HG03565 (cell line): ENCODE measurements around the gene PLXNC1.

ENCODE experiments used
- ATAC-seq: cut with Tn5 transposase; IDR thresholded peaks from one replicate; pipeline ENCODE4 v1.9.1; 2021; ENCODE audit warnings: mild to moderate bottlenecking, moderate library complexity; ENCODE audit not compliant: unreplicated experiment

The PLXNC1 gene

GRCh38 chr12:94147991-94148738 lies at the start of gene PLXNC1:
Gene PLXNC1 (plus strand): TSS chr12:94148577. CDS start chr12:94148972, 395 bp downstream.
- ATAC-seq, result peak; percentile 33

DNA sequence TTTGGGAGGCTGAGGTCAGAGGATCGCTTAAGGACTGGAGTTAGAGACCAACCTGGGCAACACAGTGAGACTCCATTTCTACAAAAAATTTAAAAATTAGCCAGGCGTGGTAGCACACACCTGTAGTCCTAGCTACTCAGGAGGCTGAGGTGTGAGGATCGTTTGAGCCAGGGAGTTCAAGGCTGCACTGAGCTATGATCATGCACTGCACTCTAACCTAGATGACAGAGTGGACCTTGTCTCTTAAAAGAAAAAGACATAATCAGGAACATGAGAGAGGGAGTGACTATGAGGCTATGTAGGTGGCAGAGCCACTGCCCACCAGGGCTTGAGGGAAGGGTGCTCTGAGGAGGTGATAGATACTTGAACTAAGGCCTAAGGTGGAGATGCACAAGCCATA lies 49.2 kb upstream of the PLXNC1 start:
- ATAC-seq, result no peak

DNA sequence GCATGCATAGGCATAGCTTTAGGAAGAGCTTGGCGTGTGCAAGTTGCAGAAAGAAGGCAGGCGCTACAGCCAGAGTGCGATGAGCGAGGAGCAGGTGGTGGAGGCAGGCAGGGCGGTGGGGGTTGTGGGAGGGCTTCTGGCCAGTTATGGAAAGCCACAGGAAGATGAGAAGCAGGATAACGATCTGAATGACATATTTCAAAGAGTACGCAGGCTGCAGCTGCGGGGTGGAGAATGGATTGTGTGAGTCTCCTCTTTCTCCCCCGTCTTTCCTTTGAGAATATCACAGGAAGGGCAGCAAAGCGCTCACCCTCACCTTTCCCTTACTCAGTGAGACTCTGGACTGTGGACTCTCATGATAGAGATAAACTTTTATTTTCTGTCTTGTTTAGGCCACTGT lies 48.7 kb upstream of the PLXNC1 start:
- ATAC-seq, result no peak

DNA sequence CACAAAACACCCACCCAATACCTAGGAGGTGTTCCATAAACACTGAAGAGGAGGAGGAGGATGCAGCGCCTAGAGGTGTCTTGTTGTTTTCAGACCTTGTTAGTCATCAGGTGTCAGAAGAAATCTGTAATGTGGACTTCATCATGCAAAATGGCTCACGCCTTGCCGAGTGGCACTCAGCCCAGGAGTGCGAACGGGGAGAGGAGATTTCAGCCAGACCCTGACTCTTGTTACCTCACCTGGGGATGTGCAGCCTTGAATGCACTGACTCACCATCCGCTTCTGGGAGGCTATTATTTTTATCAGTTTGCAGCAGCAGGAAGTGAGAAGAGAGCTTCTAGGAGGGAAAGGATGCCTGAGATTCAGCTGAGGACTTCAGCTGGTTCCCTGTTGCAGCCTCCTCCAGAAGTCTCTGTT lies 48.2 kb upstream of the PLXNC1 start:
- ATAC-seq, result no peak

GRCh38 chr12:94100990-94101737 lies 47.2 kb upstream of the PLXNC1 start:
- ATAC-seq, result peak; percentile 53

GRCh38 chr12:94101738-94102660 lies 46.4 kb upstream of the PLXNC1 start:
- peak; percentile 73 for ATAC-seq

DNA sequence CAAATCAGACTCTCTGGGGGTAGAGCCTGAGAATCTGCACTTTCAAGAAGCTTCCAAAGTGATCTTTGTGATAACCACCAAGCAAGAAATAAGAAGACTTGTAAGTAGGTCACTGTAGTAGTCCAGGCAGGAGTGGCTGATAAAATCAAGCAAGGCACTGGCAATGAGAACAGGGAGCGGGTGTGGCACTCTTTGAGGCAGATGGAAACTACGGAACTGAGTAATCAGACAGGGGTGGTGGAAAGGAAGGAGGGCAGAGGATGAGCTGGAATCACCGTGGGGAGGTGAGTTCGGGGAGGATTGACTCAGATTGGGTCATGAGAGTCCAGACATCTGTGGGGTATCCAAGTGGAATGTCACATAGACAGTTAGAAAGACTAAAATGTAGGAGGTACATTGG lies 44.4 kb upstream of the PLXNC1 start:
- no peak for ATAC-seq

- ATAC-seq, result no peak
Observed at GRCh38 chr12:94107910-94108309, 40.5 kb upstream of the PLXNC1 start.

DNA sequence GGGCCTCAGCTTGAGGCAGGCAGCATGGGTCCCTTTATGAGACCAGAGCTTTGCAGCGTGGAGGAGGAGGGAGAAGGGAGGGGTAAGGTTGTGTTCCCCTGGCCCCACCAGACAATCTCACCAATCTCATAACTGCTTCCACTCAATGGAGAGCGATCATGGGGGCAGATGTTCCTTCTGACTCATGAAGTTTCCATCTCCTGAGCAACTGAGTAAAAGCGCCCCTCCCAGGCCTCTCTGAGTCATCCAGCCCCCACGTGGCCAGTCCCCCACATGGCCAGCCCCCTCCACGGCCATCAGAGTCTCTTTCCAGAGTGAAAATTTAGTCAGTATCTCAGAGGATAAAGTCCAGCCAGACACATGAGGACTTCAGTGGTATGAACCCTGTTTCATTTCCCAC lies 39.2 kb upstream of the PLXNC1 start:
- no peak for ATAC-seq

- ATAC-seq, result no peak
Observed at GRCh38 chr12:94110258-94110657, 38.1 kb upstream of the PLXNC1 start.

GRCh38 chr12:94111302-94111701 lies 37.1 kb upstream of the PLXNC1 start:
- no peak for ATAC-seq

DNA sequence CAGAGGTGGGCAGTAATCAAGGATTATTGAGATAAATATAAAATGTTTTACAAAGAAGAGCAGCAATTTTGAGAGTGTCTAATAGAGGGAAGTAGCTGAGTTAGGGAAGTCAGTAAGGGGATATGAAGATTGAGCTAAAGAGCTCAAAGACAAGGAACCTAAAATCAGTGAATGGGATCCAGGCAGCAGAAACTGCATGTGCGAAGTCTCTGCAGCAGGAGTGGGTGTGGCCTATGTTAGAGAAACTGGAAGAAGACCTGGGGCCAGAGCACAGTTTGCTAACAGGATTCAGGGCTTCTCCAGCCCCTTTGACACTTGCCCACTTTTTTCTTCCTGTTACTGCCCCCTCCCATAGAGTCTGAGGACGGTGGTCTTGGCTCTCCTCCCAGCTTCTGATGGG lies 36.3 kb upstream of the PLXNC1 start:
- ATAC-seq, result no peak

- ATAC-seq, result no peak
Observed at GRCh38 chr12:94114166-94114565, 34.2 kb upstream of the PLXNC1 start.

DNA sequence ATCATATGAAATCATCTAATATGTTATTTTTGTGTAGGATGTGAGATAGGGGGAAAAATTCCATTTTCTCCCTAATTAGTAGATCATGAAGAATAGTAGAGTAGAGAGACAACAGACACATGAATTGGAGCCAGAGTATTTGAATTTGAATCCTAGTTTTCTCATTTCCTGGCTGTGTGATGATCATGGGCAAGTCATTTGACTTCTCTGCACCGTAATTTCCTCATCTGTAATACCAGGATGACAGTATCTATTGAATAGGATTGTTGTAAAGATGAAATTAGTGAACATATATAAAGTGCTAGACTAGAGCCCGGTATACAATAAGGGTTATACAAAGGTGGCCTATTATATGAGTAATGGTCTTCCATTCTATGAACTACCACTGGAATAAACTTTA lies 32.2 kb upstream of the PLXNC1 start:
- ATAC-seq, result no peak

DNA sequence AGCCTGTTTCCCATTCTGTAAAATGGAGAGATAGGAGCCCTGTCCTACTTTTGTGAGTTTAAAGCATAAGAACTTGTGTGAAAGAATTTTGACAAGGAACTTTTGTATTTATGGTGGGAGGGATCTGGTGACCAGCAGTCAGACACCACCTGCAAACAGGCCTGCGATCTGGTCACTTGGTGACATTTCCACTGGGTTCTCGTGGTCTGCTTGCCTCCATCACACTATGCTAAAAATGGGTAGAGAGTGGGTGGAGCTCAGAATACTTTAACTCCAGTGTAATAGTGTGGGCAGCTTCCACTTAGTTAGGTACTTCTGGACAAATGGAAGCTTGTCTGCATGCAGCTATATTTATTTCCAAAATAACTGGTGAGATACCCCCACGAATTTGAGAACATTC lies 26.5 kb upstream of the PLXNC1 start:
- ATAC-seq, result no peak

DNA sequence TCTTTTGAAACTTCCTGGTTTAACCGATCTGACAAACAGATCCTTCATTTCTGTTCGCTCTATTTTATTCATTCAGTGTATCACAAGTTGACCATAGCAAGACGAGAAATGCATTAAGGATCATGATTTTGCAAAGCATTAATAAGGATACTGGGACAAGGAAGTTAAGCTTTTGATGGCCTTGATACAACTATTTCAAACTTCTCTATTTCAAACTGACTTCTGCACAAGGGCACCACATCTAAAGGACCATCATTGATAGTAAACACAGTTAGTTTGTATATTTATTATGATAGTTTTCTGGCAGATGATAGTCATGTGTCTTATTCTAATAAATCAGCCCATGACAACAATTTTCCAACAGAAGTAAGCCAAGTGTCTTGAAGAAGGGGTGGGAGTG lies 25.8 kb upstream of the PLXNC1 start:
- no peak for ATAC-seq

GRCh38 chr12:94123127-94123526 lies 25.2 kb upstream of the PLXNC1 start:
- no peak for ATAC-seq

DNA sequence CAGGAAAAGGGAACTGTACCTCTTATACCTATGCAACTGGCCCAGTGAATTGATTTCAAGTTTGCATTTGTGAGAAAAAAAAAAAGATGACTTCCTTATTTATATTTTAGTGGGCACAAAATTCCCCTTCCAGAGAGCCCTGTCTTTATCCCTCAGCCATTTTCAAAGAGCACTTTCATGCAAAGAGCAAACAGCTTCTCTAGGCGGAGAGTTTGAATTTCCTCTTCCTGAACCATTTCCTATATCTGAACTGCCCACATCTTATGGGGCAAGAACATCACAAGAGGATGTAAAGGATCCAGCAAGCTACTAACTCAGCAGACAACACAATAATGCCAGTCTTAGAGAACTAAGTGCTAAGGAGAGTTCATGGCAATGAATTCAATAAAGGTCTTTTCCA lies 22.3 kb upstream of the PLXNC1 start:
- no peak for ATAC-seq

GRCh38 chr12:94127239-94128131 lies 20.9 kb upstream of the PLXNC1 start:
- ATAC-seq, result no peak

DNA sequence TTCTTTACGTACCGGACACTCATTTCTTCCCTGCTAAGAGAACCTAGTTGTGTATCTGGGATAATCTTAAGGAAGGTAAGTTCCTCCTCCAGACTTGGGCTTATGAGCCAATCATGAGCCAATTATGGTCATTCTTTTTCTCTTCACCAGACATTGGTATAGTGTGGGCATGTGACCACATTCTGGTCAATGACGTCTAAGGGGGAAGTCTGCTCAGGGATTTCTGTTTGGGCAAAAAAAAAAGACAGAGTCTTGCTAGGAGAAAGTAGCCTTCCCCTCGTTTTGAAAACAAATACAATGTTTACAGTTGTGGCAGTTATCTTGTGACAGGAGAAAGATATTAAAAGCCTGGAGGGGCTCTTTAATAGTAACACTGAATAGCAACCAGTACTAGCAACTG lies 20.1 kb upstream of the PLXNC1 start:
- ATAC-seq, result no peak
